Endothelial cell of umbilical vein (primary cell): ENCODE measurements around the gene CHMP1B. TPM values are rescaled to one million over a fixed set of nuclear protein-coding genes. Genes with fewer than 3 reads are reported as not detected.
"Not testable (repeated sequence)": the region's sequence is repeated elsewhere in the genome, so short reads cannot be mapped to it uniquely, and the experiment has no call there.

Source experiments
- BruUV-seq: library from RNA; stranded (reverse); fragments of 400-500 nt; replicated peaks from 2 replicates; lab custom pipeline; 2021; lab: Mats Ljungman, UMichigan
- CTCF ChIA-PET: fragments of 300-600, 350-600 bp; sonication (Branson Sonifier 250); formaldehyde crosslinking; loops from one replicate; lab custom pipeline; 2021; ENCODE audit warnings: antibody characterized with exemption, inconsistent platforms; lab: Charles Lee
- POLR2A ChIA-PET: fragments of 300-600, 350-600 bp; sonication (Branson Sonifier 250); formaldehyde crosslinking; loops from one replicate; lab custom pipeline; 2021; ENCODE audit warnings: antibody characterized with exemption, inconsistent platforms; lab: Charles Lee
- DNase-seq: peaks from one replicate; pipeline ENCODE4 v3.0.0-alpha.2; 2011; ENCODE audit warnings: low read depth, low spot score
- FAIRE-seq: peaks from 2 replicates; lab custom pipeline; 2011; peaks lifted over from hg19 to GRCh38; lab: Jason Lieb, UNC
- H2AFZ ChIP-seq: 2 replicates; pipeline ENCODE4 v1.6.0; 2012; ENCODE audit warnings: low read depth, low read length, control low read depth, inconsistent platforms
- H3K27ac ChIP-seq: 2 replicates; pipeline ENCODE4 v1.5.1; 2011; ENCODE audit warnings: low read depth, mild to moderate bottlenecking, control low read depth, low read length, moderate library complexity; ENCODE audit not compliant: insufficient read depth
- H3K27me3 ChIP-seq, 2 experiments: 2 replicates each; pipeline versions ENCODE4 v1.6.0 to v1.6.1; 2011; ENCODE audit warnings: low read length in 2 of 2, mixed read lengths in 1 of 2; ENCODE audit not compliant: control insufficient read depth in 2 of 2, insufficient read depth in 2 of 2
- H3K36me3 ChIP-seq, 2 experiments: 2 replicates in 1 of 2; 3 replicates in 1 of 2; pipeline ENCODE4 v1.5.1; 2011; ENCODE audit warnings: low read length in 2 of 2, mild to moderate bottlenecking in 1 of 2, moderate library complexity in 1 of 2; ENCODE audit not compliant: control insufficient read depth in 2 of 2, insufficient read depth in 2 of 2; ENCODE audit errors: extremely low read depth in 1 of 2
- H3K4me1 ChIP-seq: 3 replicates; pipeline ENCODE4 v1.5.1; 2011; ENCODE audit warnings: mild to moderate bottlenecking, low read length; ENCODE audit not compliant: control insufficient read depth, insufficient read depth; ENCODE audit errors: extremely low read depth
- H3K4me2 ChIP-seq: 2 replicates; pipeline ENCODE4 v1.6.1; 2011; ENCODE audit warnings: low read length, control low read depth, mixed read lengths; ENCODE audit not compliant: insufficient read depth
- H3K4me3 ChIP-seq, 3 experiments: fragments of 200-600 bp in 1 of 3; sonication (generic), shearing (Covaris generic) in 1 of 3; replicated peaks in 1 of 3; 2 replicates each; pipeline ENCODE4 v1.5.1; 2011 to 2016; ENCODE audit warnings: control low read depth in 3 of 3, low read length in 3 of 3, mild to moderate bottlenecking in 2 of 3, inconsistent platforms in 1 of 3, low read depth in 1 of 3, moderate library complexity in 1 of 3; ENCODE audit not compliant: insufficient read depth in 1 of 3
- H3K79me2 ChIP-seq: 2 replicates; pipeline ENCODE4 v1.6.0; 2012; ENCODE audit warnings: low read length, inconsistent platforms; ENCODE audit not compliant: control insufficient read depth, insufficient read depth
- H3K9ac ChIP-seq: replicated peaks from 2 replicates; pipeline ENCODE3; 2011; ENCODE audit warnings: low read length, control low read depth; ENCODE audit not compliant: insufficient read depth; ENCODE audit errors: extremely low read depth
- H3K9me1 ChIP-seq: replicated peaks from 3 replicates; pipeline ENCODE4 v1.6.0; 2011; ENCODE audit warnings: mild to moderate bottlenecking, low read length; ENCODE audit not compliant: control insufficient read depth, insufficient read depth; ENCODE audit errors: extremely low read depth
- H3K9me3 ChIP-seq: replicated peaks from 2 replicates; pipeline ENCODE4 v1.5.1; 2012; ENCODE audit warnings: low read length, inconsistent platforms; ENCODE audit not compliant: control insufficient read depth, insufficient read depth
- H4K20me1 ChIP-seq: replicated peaks from 2 replicates; pipeline ENCODE3; 2011; ENCODE audit warnings: mild to moderate bottlenecking, low read length; ENCODE audit not compliant: control insufficient read depth, insufficient read depth; ENCODE audit errors: extremely low read depth
- EZH2 ChIP-seq: IDR thresholded peaks from 2 replicates; pipeline ENCODE4 v1.6.1; 2012; ENCODE audit warnings: borderline replicate concordance, low read depth, mild to moderate bottlenecking, moderate library complexity, low read length, inconsistent platforms; ENCODE audit not compliant: severe bottlenecking
- FOS ChIP-seq: IDR thresholded peaks from 2 replicates; pipeline ENCODE4 v1.6.1; 2011; ENCODE audit warnings: mild to moderate bottlenecking, low read length, moderate library complexity, borderline replicate concordance; ENCODE audit not compliant: insufficient read depth
- GATA2 ChIP-seq: IDR thresholded peaks from 2 replicates; pipeline ENCODE4 v1.7.0; 2011; ENCODE audit warnings: low read depth, mild to moderate bottlenecking, moderate library complexity, mixed read lengths, low read length; ENCODE audit not compliant: insufficient read length, insufficient read depth
- JUN ChIP-seq: IDR thresholded peaks from 2 replicates; pipeline ENCODE4 v1.6.1; 2011; ENCODE audit warnings: borderline replicate concordance, low read depth; ENCODE audit not compliant: insufficient read length, insufficient read depth
- MYC ChIP-seq: IDR thresholded peaks from one replicate; pipeline ENCODE4 v1.6.1; 2011; ENCODE audit warnings: mild to moderate bottlenecking, low read depth, low read length
- POLR2A ChIP-seq: IDR thresholded peaks from 2 replicates; pipeline ENCODE4 v1.6.1; 2012; ENCODE audit warnings: low read depth, mild to moderate bottlenecking, control low read depth, low read length
- POLR2AphosphoS5 ChIP-seq: IDR thresholded peaks from 2 replicates; pipeline ENCODE4 v1.6.1; 2012; ENCODE audit warnings: low read depth, mild to moderate bottlenecking, control low read depth, low read length, moderate library complexity; ENCODE audit not compliant: insufficient read depth
- dilution Hi-C: fragments of 300-500 bp; cut with MboI; formaldehyde crosslinking; loops from one replicate; pipeline ENCODE4 v1.15.0; 2019; ENCODE audit warnings: low sequenced_read_pairs; ENCODE audit not compliant: extremely low pct_ligation_motif_present
- intact Hi-C: fragments of 100-400 bp; cut with micrococcal nuclease; formaldehyde crosslinking; loops from one replicate; pipeline ENCODE4 v1.10.0; 2022
- polyA plus RNA-seq, 4 experiments: library from polyadenylated mRNA; depleted of rRNA in 3 of 4; stranded (reverse) in 3 of 4; unstranded in 1 of 4; fragments of >200 nt; gene quantifications; 2 replicates each; pipeline versions ENCODE4 v1.2.1 to v1.2.3, GENCODE V29; 2011 to 2012; ENCODE audit warnings: missing spikeins in 1 of 4
- total RNA-seq: library from RNA; stranded (reverse); gene quantifications from 2 replicates; pipeline ENCODE4 v1.2.3, GENCODE V29; 2021
- TF ChIP-seq, protein P1 (sequence below): IDR thresholded peaks from 2 replicates; pipeline ENCODE4 v1.6.1; 2011; ENCODE audit not compliant: insufficient read depth, insufficient read length
- TF ChIP-seq, protein P2 (sequence below), 2 donors: IDR thresholded peaks; 1 replicate in 1 of 2; 2 replicates in 1 of 2; pipeline ENCODE4 v1.5.1; 2011; ENCODE audit warnings: low read length in 2 of 2, mild to moderate bottlenecking in 2 of 2, moderate library complexity in 2 of 2, control low read depth in 1 of 2, inconsistent platforms in 1 of 2, low read depth in 1 of 2; ENCODE audit not compliant: insufficient read depth in 1 of 2; ENCODE audit errors: extremely low read depth in 1 of 2

Gene CHMP1B
- total and polyA plus RNA-seq, 2 donors (not counting 3 experiments of a cell fraction or from before 2014, with no cell fraction given) = 24.0 to 27.0 TPM

DNA sequence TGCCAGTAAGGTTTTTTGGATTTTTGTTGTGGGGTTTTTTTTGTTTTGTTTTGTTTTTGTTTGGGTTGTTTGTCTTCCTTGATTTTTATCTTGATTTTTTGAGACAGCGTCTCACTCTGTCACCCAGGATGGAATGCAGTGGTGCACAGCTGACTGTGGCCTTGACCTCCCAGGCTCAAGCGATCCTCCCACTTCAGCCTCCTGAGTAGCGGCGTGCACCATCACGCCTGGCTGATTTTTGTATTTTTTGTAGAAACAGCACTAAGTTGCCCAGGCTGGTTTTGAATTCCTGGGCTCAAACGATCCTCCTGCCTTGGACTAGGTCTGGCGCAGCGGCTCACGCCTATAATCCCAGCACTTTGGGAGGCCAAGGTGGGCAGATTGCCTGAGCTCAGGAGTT, 40.5 kb downstream of the CHMP1B start:
- H2AFZ ChIP-seq = no peak overlapping the region
- no peak overlapping the region for H3K4me2 ChIP-seq
- no peak for TF ChIP-seq JUN
- TF ChIP-seq, protein P1, sequence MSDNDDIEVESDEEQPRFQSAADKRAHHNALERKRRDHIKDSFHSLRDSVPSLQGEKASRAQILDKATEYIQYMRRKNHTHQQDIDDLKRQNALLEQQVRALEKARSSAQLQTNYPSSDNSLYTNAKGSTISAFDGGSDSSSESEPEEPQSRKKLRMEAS = no peak
- TF ChIP-seq POLR2AphosphoS5 = no peak
- TF ChIP-seq EZH2 = no peak
- TF ChIP-seq GATA2 = no peak
- TF ChIP-seq POLR2A = no peak
- TF ChIP-seq FOS = no peak
- TF ChIP-seq, protein P2, sequence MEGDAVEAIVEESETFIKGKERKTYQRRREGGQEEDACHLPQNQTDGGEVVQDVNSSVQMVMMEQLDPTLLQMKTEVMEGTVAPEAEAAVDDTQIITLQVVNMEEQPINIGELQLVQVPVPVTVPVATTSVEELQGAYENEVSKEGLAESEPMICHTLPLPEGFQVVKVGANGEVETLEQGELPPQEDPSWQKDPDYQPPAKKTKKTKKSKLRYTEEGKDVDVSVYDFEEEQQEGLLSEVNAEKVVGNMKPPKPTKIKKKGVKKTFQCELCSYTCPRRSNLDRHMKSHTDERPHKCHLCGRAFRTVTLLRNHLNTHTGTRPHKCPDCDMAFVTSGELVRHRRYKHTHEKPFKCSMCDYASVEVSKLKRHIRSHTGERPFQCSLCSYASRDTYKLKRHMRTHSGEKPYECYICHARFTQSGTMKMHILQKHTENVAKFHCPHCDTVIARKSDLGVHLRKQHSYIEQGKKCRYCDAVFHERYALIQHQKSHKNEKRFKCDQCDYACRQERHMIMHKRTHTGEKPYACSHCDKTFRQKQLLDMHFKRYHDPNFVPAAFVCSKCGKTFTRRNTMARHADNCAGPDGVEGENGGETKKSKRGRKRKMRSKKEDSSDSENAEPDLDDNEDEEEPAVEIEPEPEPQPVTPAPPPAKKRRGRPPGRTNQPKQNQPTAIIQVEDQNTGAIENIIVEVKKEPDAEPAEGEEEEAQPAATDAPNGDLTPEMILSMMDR (IDR thresholded peaks at IDR 0.05; ENCODE audit: extremely low read depth in 1 of 2, insufficient read depth in 1 of 2, low read depth in 1 of 2, low read length in 2 of 2) = no peak
- no peak for TF ChIP-seq MYC
- H3K27ac ChIP-seq = no peak overlapping the region
- no peak overlapping the region for H3K9ac ChIP-seq
- H3K36me3 ChIP-seq = peaks cover 0 to 3% of the 10 kb centered on the region in 2 experiments
- H3K9me1 ChIP-seq = no peaks in the 10 kb centered on the region
- intact Hi-C loops (no loop called here), dilution Hi-C loops (no loop called here)
- no peaks in the 10 kb centered on the region for H3K9me3 ChIP-seq
- no peak for FAIRE-seq
- CTCF ChIA-PET = no interaction called here
- H3K27me3 ChIP-seq = no peaks in the 10 kb centered on the region
- no peaks in the 10 kb centered on the region for H3K79me2 ChIP-seq
- POLR2A ChIA-PET = no interaction called here
- no peak overlapping the region for H3K4me3 ChIP-seq
- peaks cover 4% of the 10 kb centered on the region for H3K4me1 ChIP-seq
- no peaks in the 10 kb centered on the region for H4K20me1 ChIP-seq
- no peak for DNase-seq
- BruUV-seq = no TSS peak

DNA sequence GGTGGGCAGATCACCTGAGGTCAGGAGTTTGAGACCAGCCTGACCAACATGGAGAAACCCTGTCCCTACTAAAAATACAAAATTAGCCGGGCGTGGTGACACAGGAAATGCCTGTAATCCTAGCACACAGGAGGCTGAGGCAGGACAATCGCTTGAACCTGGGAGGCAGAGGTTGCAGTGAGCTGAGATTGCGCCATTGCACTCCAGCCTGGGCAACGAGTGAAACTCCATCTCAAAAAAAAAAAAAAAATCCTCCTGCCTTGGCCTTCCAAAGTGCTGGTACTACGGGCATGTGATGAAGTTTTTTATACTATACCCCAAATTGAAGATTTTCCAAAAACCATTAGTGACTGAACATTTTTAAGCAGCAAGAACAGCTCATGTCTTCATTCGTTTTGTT, 41.2 kb downstream of the CHMP1B start:
- FAIRE-seq, POLR2A ChIA-PET, dilution Hi-C loops, H3K36me3 ChIP-seq, H3K9me1 ChIP-seq, H3K9ac ChIP-seq, H3K4me1 ChIP-seq, H3K27me3 ChIP-seq, H2AFZ ChIP-seq, H3K27ac ChIP-seq, BruUV-seq, H3K79me2 ChIP-seq, H3K9me3 ChIP-seq, H3K4me2 ChIP-seq, CTCF ChIA-PET, H4K20me1 ChIP-seq, intact Hi-C loops, DNase-seq, H3K4me3 ChIP-seq: not testable (repeated sequence)
